H1 (cell line): ENCODE measurements around the gene GPX5. TPM values are rescaled to one million over a fixed set of nuclear protein-coding genes. Genes with fewer than 3 reads are reported as not detected.

Experiments used
- CTCF ChIA-PET: fragments of 300-600 bp; sonication (Branson Sonifier 250); formaldehyde crosslinking; loops from one replicate; lab custom pipeline; 2021; ENCODE audit not compliant: partially characterized antibody; lab: Charles Lee
- POLR2A ChIA-PET: fragments of 300-600 bp; sonication (Branson Sonifier 250); formaldehyde crosslinking; loops from one replicate; lab custom pipeline; 2021; ENCODE audit warnings: inconsistent platforms; ENCODE audit not compliant: partially characterized antibody; lab: Charles Lee
- DNase-seq, 2 experiments: peaks; one replicate each; pipeline versions ENCODE4 v3.0.0 to v3.0.0-alpha.2; 2010 to 2022; ENCODE audit warnings: low spot score in 2 of 2, low read depth in 1 of 2, mixed read lengths in 1 of 2
- FAIRE-seq: peaks from 2 replicates; lab custom pipeline; 2011; peaks lifted over from hg19 to GRCh38; lab: Jason Lieb, UNC
- H2AFZ ChIP-seq: 2 replicates; pipeline ENCODE4 v1.8.1; 2012; ENCODE audit warnings: low read length, inconsistent platforms
- H2AK5ac ChIP-seq: 2 replicates; pipeline ENCODE4 v1.6.1; 2013; ENCODE audit warnings: low read depth, low read length
- H2BK120ac ChIP-seq: replicated peaks from 2 replicates; pipeline ENCODE3; 2013; ENCODE audit warnings: low read depth, low read length, inconsistent platforms
- H2BK12ac ChIP-seq: 2 replicates; pipeline ENCODE4 v1.6.1; 2013; ENCODE audit warnings: low read depth, low read length
- H2BK15ac ChIP-seq: 2 replicates; pipeline ENCODE4 v1.6.1; 2013; ENCODE audit warnings: low read length
- H2BK20ac ChIP-seq: 2 replicates; pipeline ENCODE4 v1.6.1; 2013; ENCODE audit warnings: low read length
- H2BK5ac ChIP-seq: 2 replicates; pipeline ENCODE4 v1.6.1; 2013; ENCODE audit warnings: low read depth, low read length
- H3K14ac ChIP-seq: 2 replicates; pipeline ENCODE4 v1.6.1; 2013; ENCODE audit warnings: inconsistent platforms; ENCODE audit not compliant: insufficient read length
- H3K18ac ChIP-seq: 2 replicates; pipeline ENCODE4 v1.6.1; 2013; ENCODE audit warnings: low read length; ENCODE audit errors: extremely low read depth
- H3K23ac ChIP-seq: 2 replicates; pipeline ENCODE4 v1.6.1; 2013; ENCODE audit warnings: inconsistent platforms; ENCODE audit not compliant: insufficient read length
- H3K23me2 ChIP-seq: 2 replicates; pipeline ENCODE4 v1.6.1; 2013; ENCODE audit warnings: low read depth, low read length
- H3K27ac ChIP-seq: 2 replicates; pipeline ENCODE4 v1.6.1; 2011; ENCODE audit warnings: low read depth, low read length, inconsistent platforms
- H3K27me3 ChIP-seq, 4 experiments: replicated peaks in 1 of 4; 1 replicate in 1 of 4; 2 replicates in 3 of 4; pipeline versions ENCODE4 v1.6.1 to v1.8.1; 2011 to 2013; ENCODE audit warnings: low read length in 3 of 4, mild to moderate bottlenecking in 3 of 4, inconsistent platforms in 2 of 4, mixed read lengths in 2 of 4, moderate library complexity in 1 of 4; ENCODE audit not compliant: control insufficient read depth in 3 of 4, insufficient read depth in 3 of 4; ENCODE audit errors: extremely low read depth in 1 of 4
- H3K36me3 ChIP-seq, 4 experiments: 2 replicates each; pipeline versions ENCODE4 v1.6.1 to v1.8.1; 2011 to 2013; ENCODE audit warnings: mild to moderate bottlenecking in 4 of 4, low read length in 3 of 4, moderate library complexity in 2 of 4, control low read depth in 1 of 4, inconsistent platforms in 1 of 4; ENCODE audit not compliant: insufficient read depth in 4 of 4, control insufficient read depth in 2 of 4
- H3K4ac ChIP-seq: replicated peaks from 2 replicates; pipeline ENCODE3; 2013; ENCODE audit warnings: low read length, low read depth, mixed read lengths, inconsistent platforms; ENCODE audit not compliant: insufficient read length
- H3K4me1 ChIP-seq, 4 experiments: replicated peaks in 1 of 4; 1 replicate in 1 of 4; 2 replicates in 3 of 4; pipeline versions ENCODE4 v1.6.1 to v1.8.1; 2011 to 2013; ENCODE audit warnings: low read length in 3 of 4, inconsistent platforms in 2 of 4, mixed read lengths in 1 of 4; ENCODE audit not compliant: insufficient read depth in 4 of 4, control insufficient read depth in 3 of 4
- H3K4me2 ChIP-seq, 2 experiments: 2 replicates each; pipeline versions ENCODE4 v1.6.1 to v1.8.1; 2011 to 2013; ENCODE audit warnings: low read depth in 2 of 2, low read length in 2 of 2, control low read depth in 1 of 2, inconsistent platforms in 1 of 2, mild to moderate bottlenecking in 1 of 2; ENCODE audit not compliant: insufficient read depth in 1 of 2
- H3K4me3 ChIP-seq, 4 experiments: fragments of 200-600, 300-600 bp in 1 of 4; sonication (generic), shearing (Covaris generic), sonication (Bioruptor Twin) in 1 of 4; 2 replicates each; pipeline versions ENCODE4 v1.5.1 to v1.8.1; 2011 to 2016; ENCODE audit warnings: low read length in 4 of 4, low read depth in 3 of 4, control low read depth in 2 of 4, inconsistent platforms in 2 of 4, mild to moderate bottlenecking in 2 of 4, mixed read lengths in 1 of 4, moderate library complexity in 1 of 4; ENCODE audit not compliant: insufficient read depth in 2 of 4; ENCODE audit errors: extremely low read depth in 1 of 4
- H3K56ac ChIP-seq: replicated peaks from 2 replicates; pipeline ENCODE3; 2013; ENCODE audit warnings: low read depth, mild to moderate bottlenecking, mixed read lengths, low read length, inconsistent platforms; ENCODE audit not compliant: insufficient read length
- H3K79me1 ChIP-seq: 2 replicates; pipeline ENCODE4 v1.6.1; 2013; ENCODE audit warnings: low read depth, low read length, control low read depth
- H3K79me2 ChIP-seq, 2 experiments: 2 replicates each; pipeline versions ENCODE4 v1.6.1 to v1.8.1; 2012 to 2013; ENCODE audit warnings: low read length in 2 of 2, mild to moderate bottlenecking in 2 of 2, inconsistent platforms in 1 of 2; ENCODE audit not compliant: insufficient read depth in 2 of 2, control insufficient read depth in 1 of 2
- H3K9ac ChIP-seq, 4 experiments: replicated peaks in 1 of 4; 1 replicate in 1 of 4; 2 replicates in 3 of 4; pipeline versions ENCODE4 v1.6.1 to v1.8.1; 2011 to 2013; ENCODE audit warnings: low read depth in 3 of 4, low read length in 3 of 4, control low read depth in 2 of 4, mild to moderate bottlenecking in 2 of 4, moderate library complexity in 2 of 4, inconsistent platforms in 1 of 4; ENCODE audit errors: extremely low read depth in 1 of 4
- H3K9me3 ChIP-seq, 2 experiments: 2 replicates each; pipeline versions ENCODE4 v1.6.1 to v1.8.1; 2012 to 2013; ENCODE audit warnings: mild to moderate bottlenecking in 2 of 2, moderate library complexity in 2 of 2, control low read depth in 1 of 2, inconsistent platforms in 1 of 2, low read depth in 1 of 2, low read length in 1 of 2, mixed read lengths in 1 of 2; ENCODE audit not compliant: insufficient read depth in 2 of 2
- H4K20me1 ChIP-seq, 2 experiments: replicated peaks in 1 of 2; 2 replicates each; pipeline versions ENCODE3 to v1.8.1; 2011 to 2013; ENCODE audit warnings: inconsistent platforms in 2 of 2, low read length in 2 of 2, mild to moderate bottlenecking in 1 of 2; ENCODE audit not compliant: insufficient read depth in 2 of 2, control insufficient read depth in 1 of 2
- H4K5ac ChIP-seq: 2 replicates; pipeline ENCODE4 v1.6.1; 2013; ENCODE audit warnings: low read length, low read depth, mixed read lengths, inconsistent platforms; ENCODE audit not compliant: insufficient read length
- H4K8ac ChIP-seq: 2 replicates; pipeline ENCODE4 v1.8.0; 2013; ENCODE audit warnings: mild to moderate bottlenecking, moderate library complexity, low read length, inconsistent platforms; ENCODE audit not compliant: insufficient read depth; ENCODE audit errors: extremely low read depth
- H4K91ac ChIP-seq: replicated peaks from 2 replicates; pipeline ENCODE3; 2013; ENCODE audit warnings: low read length, mixed read lengths, inconsistent platforms; ENCODE audit not compliant: insufficient read length
- ATF2 ChIP-seq: IDR thresholded peaks from 2 replicates; pipeline ENCODE4 v1.6.1; 2012; ENCODE audit warnings: low read length, inconsistent platforms
- ATF3 ChIP-seq: IDR thresholded peaks from 2 replicates; pipeline ENCODE4 v1.6.1; 2011; ENCODE audit warnings: low read depth, mild to moderate bottlenecking, low read length; ENCODE audit not compliant: insufficient read depth
- BACH1 ChIP-seq: IDR thresholded peaks from 2 replicates; pipeline ENCODE4 v1.6.1; 2012; ENCODE audit warnings: low read length, improper control_type of control experiment
- CTBP2 ChIP-seq: IDR thresholded peaks from 2 replicates; pipeline ENCODE4 v1.7.0; 2011; ENCODE audit warnings: borderline replicate concordance, mild to moderate bottlenecking, moderate library complexity, mixed read lengths, low read length; ENCODE audit not compliant: insufficient read depth, insufficient read length
- FOSL1 ChIP-seq: IDR thresholded peaks from 2 replicates; pipeline ENCODE4 v1.6.1; 2011; ENCODE audit warnings: mild to moderate bottlenecking, low read depth, low read length, moderate library complexity; ENCODE audit not compliant: insufficient read depth
- KDM4A ChIP-seq: IDR thresholded peaks from one replicate; pipeline ENCODE4 v1.7.1; 2012; ENCODE audit warnings: low read depth, mild to moderate bottlenecking, moderate library complexity, low read length, inconsistent platforms; ENCODE audit not compliant: severe bottlenecking
- KDM5A ChIP-seq: fragments of 200-600 bp; IDR thresholded peaks from 2 replicates; pipeline ENCODE4 v1.7.1; 2012; ENCODE audit warnings: mild to moderate bottlenecking, low read length, inconsistent platforms, mixed read lengths
- MAFK ChIP-seq: IDR thresholded peaks from 2 replicates; pipeline ENCODE4 v1.6.1; 2012; ENCODE audit warnings: low read depth, mild to moderate bottlenecking, improper control_type of control experiment, low read length
- NANOG ChIP-seq: IDR thresholded peaks from 2 replicates; pipeline ENCODE4 v1.6.1; 2011; ENCODE audit warnings: low read length, low read depth, mild to moderate bottlenecking, inconsistent platforms; ENCODE audit not compliant: insufficient read depth, poor library complexity, severe bottlenecking
- SIN3A ChIP-seq, 2 experiments: IDR thresholded peaks in 1 of 2; conservative IDR thresholded peaks in 1 of 2; 2 replicates each; pipeline ENCODE4 v1.6.1; 2011 to 2012; ENCODE audit warnings: low read length in 2 of 2, improper control_type of control experiment in 1 of 2, low read depth in 1 of 2, mild to moderate bottlenecking in 1 of 2
- WGBS, 2 experiments: shearing (Covaris generic) in 1 of 2; methylation state at CpG; one replicate each; pipeline versions ENCODE4 v1.1.6 to v1.1.7; 2013 to 2015; ENCODE audit warnings: low lambda C conversion rate in 2 of 2, mixed read lengths in 2 of 2, inconsistent platforms in 1 of 2, low coverage in 1 of 2, missing lambda C conversion rate in 1 of 2; ENCODE audit not compliant: insufficient replicate concordance in 2 of 2, insufficient coverage in 1 of 2, insufficient read length in 1 of 2; ENCODE audit errors: extremely low coverage in 1 of 2, missing lambda C conversion rate in 1 of 2; 5-methylcytosine and 5-hydroxymethylcytosine counted together
- polyA plus RNA-seq, 7 experiments: library from polyadenylated mRNA; depleted of rRNA in 3 of 7; stranded (reverse) in 5 of 7; unstranded in 2 of 7; fragments of >200 nt in 5 of 7; fragments of 200-250 nt in 2 of 7; gene quantifications; 1 replicate in 5 of 7; 2 replicates in 1 of 7; 4 replicates in 1 of 7; pipeline versions ENCODE4 v1.2.1 to v1.2.3, GENCODE V29; 2011 to 2013; ENCODE audit warnings: missing spikeins in 2 of 7, mixed read lengths in 2 of 7
- total RNA-seq: library from RNA; stranded (reverse); fragmentation: NEBNext Ultra II Directional; extraction: Animal tissue kit (Norgen Biotek cat#: 25700); gene quantifications from 2 replicates; pipeline ENCODE4 v1.2.1, GENCODE V29; 2021

Gene GPX5
- total and polyA plus RNA-seq, 2 of the 8 experiments (the other 6 are each of a cell fraction or from before 2014, with no cell fraction given), result 0.08 TPM; not detected in 1

GRCh38 chr6:28515676-28516075 lies 10.0 kb upstream of the GPX5 start, which contains the start of gene GPX6:
Gene GPX6 (minus strand): TSS chr6:28515793. CDS start chr6:28515743, 50 bp downstream.
- H2AFZ ChIP-seq, result peak within 1 kb of the TSS; percentile 89
- FAIRE-seq (no peak), DNase-seq (no peak)
- H3K23me2 ChIP-seq, result no peaks in the 10 kb centered on the region; the same call in 1 of the 2 replicates
- no peak within 1 kb of the TSS for H3K27ac ChIP-seq
- ChIA-PET CTCF (interaction anchor here (1.1 to 5.1 kb wide), 5 partner anchors 8 to 132 kb away, joined by 4 to 33 read pairs (median 6); no protein-coding TSS in a partner anchor), POLR2A (interaction anchor here (1.3 kb wide), 1 partner anchor 27 kb away, joined by 3 read pairs; no protein-coding TSS in a partner anchor)
- no peak within 1 kb of the TSS for H3K4ac ChIP-seq
- H3K23ac ChIP-seq, result no peak within 1 kb of the TSS
- no peak within 1 kb of the TSS for H3K18ac ChIP-seq
- H3K9me3 ChIP-seq, result no peaks in the 10 kb centered on the region; a peak in 1 of 4 replicates
- no peak within 1 kb of the TSS for H2BK120ac ChIP-seq
- no peaks in the 10 kb centered on the region for H3K36me3 ChIP-seq
- no peak within 1 kb of the TSS for H3K56ac ChIP-seq
- H4K5ac ChIP-seq, result no peak within 1 kb of the TSS
- 84% methylated on average over 4 of the region's 4 CpGs; no CpG with 5 or more reads in 1 of the 2 experiments for WGBS, 2 experiments
- no peak within 1 kb of the TSS; the same call in 1 of the 2 replicates for H4K8ac ChIP-seq
- no peak within 1 kb of the TSS for H3K4me3 ChIP-seq
- H3K4me2 ChIP-seq, result no peak within 1 kb of the TSS
- no peak within 1 kb of the TSS for H3K9ac ChIP-seq
- no peak within 1 kb of the TSS for H2AK5ac ChIP-seq
- no peak within 1 kb of the TSS for H4K91ac ChIP-seq
- no peaks in the 10 kb centered on the region for H3K79me1 ChIP-seq
- no peaks in the 10 kb centered on the region for H3K79me2 ChIP-seq
- no peak within 1 kb of the TSS for H3K14ac ChIP-seq
- H4K20me1 ChIP-seq, result no peaks in the 10 kb centered on the region
- peaks cover 0 to 3% (median 0%) of the 10 kb centered on the region in 4 experiments; a peak in 2 of 7 replicates for H3K4me1 ChIP-seq
- H2BK12ac ChIP-seq, result no peak within 1 kb of the TSS
- H3K27me3 ChIP-seq, result no peaks in the 10 kb centered on the region; a peak in 2 of 7 replicates
- H2BK5ac ChIP-seq, result peak within 1 kb of the TSS; percentile 12; the same call in 1 of the 2 replicates
- no peak within 1 kb of the TSS for H2BK20ac ChIP-seq
- no peak within 1 kb of the TSS for H2BK15ac ChIP-seq
- TF ChIP-seq SIN3A (conservative IDR thresholded peaks at IDR 0.05 in 1 of 2, IDR thresholded peaks at IDR 0.05 in 1 of 2; ENCODE audit: low read depth in 1 of 2, low read length in 2 of 2), result no peak
- no peak for TF ChIP-seq BACH1
- TF ChIP-seq ATF3, result no peak
- no peak for TF ChIP-seq KDM4A
- TF ChIP-seq NANOG, result no peak
- no peak for TF ChIP-seq FOSL1
- TF ChIP-seq CTBP2, result no peak
- TF ChIP-seq ATF2, result no peak
- TF ChIP-seq MAFK, result no peak
- TF ChIP-seq KDM5A, result no peak
